ENCODE measurements around the gene HPDL.

Gene HPDL

GRCh38 chr1:45325851-45326506 is 716 bp upstream of the HPDL start:
- no peak for DNase-seq

GRCh38 chr1:45327644-45328515 is 1.2 kb downstream of the HPDL start:
- DNase-seq = no peak

GRCh38 chr1:45328680-45329079 is 2.0 kb downstream of the HPDL start:
- no peak for DNase-seq

GRCh38 chr1:45329445-45329844 is 2.8 kb downstream of the HPDL start:
- no peak for DNase-seq

- no peak for DNase-seq
These were observed 5.0 kb downstream of the HPDL start for GRCh38 chr1:45331436-45332345.

GRCh38 chr1:45332346-45332720 is 5.6 kb downstream of the HPDL start:
- no peak for DNase-seq

- no peak for DNase-seq
These were observed 7.9 kb downstream of the HPDL start for GRCh38 chr1:45334308-45335245.

- DNase-seq = no peak
These were observed 9.2 kb downstream of the HPDL start for GRCh38 chr1:45335855-45336324.

GRCh38 chr1:45337630-45338325 is 11.1 kb downstream of the HPDL start:
- no peak for DNase-seq

- DNase-seq = peak; percentile 92
These were observed 13.3 kb downstream of the HPDL start, which contains the start of the genes MUTYH and TOE1 for GRCh38 chr1:45339789-45340558. Gene MUTYH (minus strand): TSS chr1:45340440. CDS start chr1:45334505, 5,935 bp downstream. Gene TOE1 (plus strand): TSS chr1:45340170. CDS start chr1:45340253, 83 bp downstream.

- DNase-seq = peak; percentile 28
These were observed 14.2 kb downstream of the HPDL start for GRCh38 chr1:45340816-45341466.

GRCh38 chr1:45344499-45344898 is 17.8 kb downstream of the HPDL start:
- no peak for DNase-seq

- no peak for DNase-seq
These were observed 18.3 kb downstream of the HPDL start for GRCh38 chr1:45345014-45345413.

- DNase-seq = no peak
These were observed 19.8 kb downstream of the HPDL start for GRCh38 chr1:45346473-45346872.

- no peak for DNase-seq
These were observed 21.3 kb downstream of the HPDL start for GRCh38 chr1:45348020-45348419.

- no peak for DNase-seq
These were observed 21.9 kb downstream of the HPDL start for GRCh38 chr1:45348609-45348965.

- no peak for DNase-seq
These were observed 22.4 kb downstream of the HPDL start for GRCh38 chr1:45348966-45349677.

GRCh38 chr1:45351508-45351907 is 24.8 kb downstream of the HPDL start:
- no peak for DNase-seq

- no peak for DNase-seq
These were observed 27.0 kb downstream of the HPDL start for GRCh38 chr1:45353685-45354084.
